GM12878 (cell line): ENCODE measurements around the gene PRIM1. TPM values are rescaled to one million over a fixed set of nuclear protein-coding genes. Genes with fewer than 3 reads are reported as not detected.

Experiments used
- ATAC-seq: fragments of 200-7000 bp; cut with Tn5 transposase; 3 replicates; pipeline ENCODE4 v1.9.1; 2020; ENCODE audit warnings: mild to moderate bottlenecking, moderate library complexity
- BruUV-seq: library from RNA; stranded (reverse); fragments of 400-500 nt; replicated peaks from 2 replicates; lab custom pipeline; 2021; lab: Mats Ljungman, UMichigan
- CTCF ChIA-PET: fragments of 300-600 bp; sonication (Branson Sonifier 250); formaldehyde crosslinking; extraction: SDS; loops from one replicate; lab custom pipeline; 2021; ENCODE audit warnings: inconsistent platforms; lab: Yijun Ruan, JAX
- POLR2A ChIA-PET: fragments of 350-600 bp; formaldehyde crosslinking; extraction: SDS; loops from one replicate; lab custom pipeline; 2021; ENCODE audit warnings: inconsistent platforms; lab: Charles Lee
- RAD21 ChIA-PET: fragments of 300-600 bp; sonication (Branson Sonifier 250); formaldehyde crosslinking; loops from one replicate; lab custom pipeline; 2023; ENCODE audit warnings: antibody characterized with exemption; ENCODE audit not compliant: unreplicated experiment; lab: Charles Lee
- SMC1A ChIA-PET: fragments of 300-600 bp; sonication (Branson Sonifier 250); formaldehyde crosslinking; loops from one replicate; lab custom pipeline; 2023; ENCODE audit not compliant: unreplicated experiment, uncharacterized antibody; lab: Charles Lee
- DNase-seq: peaks from one replicate; pipeline ENCODE4 v3.0.0-alpha.2; 2011; ENCODE audit warnings: low read depth, low spot score
- FAIRE-seq: peaks from 3 replicates; lab custom pipeline; 2011; peaks lifted over from hg19 to GRCh38; lab: Jason Lieb, UNC
- H2AFZ ChIP-seq: 2 replicates; pipeline ENCODE4 v1.6.0; 2011; ENCODE audit warnings: low read depth, low read length, control low read depth; ENCODE audit not compliant: control insufficient read depth
- H3K27ac ChIP-seq: 2 replicates; pipeline ENCODE4 v1.5.1; 2011; ENCODE audit warnings: control low read depth; ENCODE audit not compliant: control insufficient read depth, insufficient read depth
- H3K27me3 ChIP-seq, 2 experiments: replicated peaks in 1 of 2; 2 replicates each; pipeline versions ENCODE4 v1.6.0 to v1.6.1; 2011; ENCODE audit warnings: low read length in 1 of 2; ENCODE audit not compliant: control insufficient read depth in 2 of 2, insufficient read depth in 2 of 2
- H3K36me3 ChIP-seq, 2 experiments: 2 replicates each; pipeline ENCODE4 v1.5.1; 2011; ENCODE audit warnings: low read length in 1 of 2; ENCODE audit not compliant: control insufficient read depth in 2 of 2, insufficient read depth in 2 of 2
- H3K4me1 ChIP-seq: 2 replicates; pipeline ENCODE4 v1.6.1; 2011; ENCODE audit warnings: mild to moderate bottlenecking, low read length, moderate library complexity, mixed read lengths; ENCODE audit not compliant: control insufficient read depth, insufficient read depth
- H3K4me2 ChIP-seq: 2 replicates; pipeline ENCODE4 v1.6.0; 2011; ENCODE audit warnings: control low read depth; ENCODE audit not compliant: control insufficient read depth, insufficient read depth
- H3K4me3 ChIP-seq: fragments of 200-600 bp; sonication (generic); 2 replicates; pipeline ENCODE4 v1.5.1; 2016
- H3K79me2 ChIP-seq: 2 replicates; pipeline ENCODE4 v1.6.0; 2011; ENCODE audit warnings: low read length; ENCODE audit not compliant: control insufficient read depth, insufficient read depth
- H3K9ac ChIP-seq: 2 replicates; pipeline ENCODE4 v1.8.0; 2011; ENCODE audit warnings: low read length, control low read depth, mixed read lengths; ENCODE audit not compliant: control insufficient read depth, insufficient read depth
- H3K9me3 ChIP-seq: replicated peaks from 3 replicates; pipeline ENCODE4 v1.5.1; 2011; ENCODE audit warnings: mild to moderate bottlenecking, low read length; ENCODE audit not compliant: control insufficient read depth, insufficient read depth
- H4K20me1 ChIP-seq: 2 replicates; pipeline ENCODE4 v1.6.0; 2011; ENCODE audit not compliant: control insufficient read depth, insufficient read depth
- ATF7 ChIP-seq: fragments of 450-650 bp; IDR thresholded peaks from 2 replicates; pipeline ENCODE4 v1.6.1; 2016; ENCODE audit warnings: low read depth, mild to moderate bottlenecking
- DPF2 ChIP-seq: fragments of 450-650 bp; IDR thresholded peaks from 2 replicates; pipeline ENCODE4 v1.6.1; 2017; ENCODE audit warnings: mild to moderate bottlenecking
- ESRRA ChIP-seq: IDR thresholded peaks from 2 replicates; pipeline ENCODE4 v1.6.1; 2012; ENCODE audit warnings: mild to moderate bottlenecking, low read length, improper control_type of control experiment
- IKZF2 ChIP-seq, 2 experiments: fragments of 450-650 bp; IDR thresholded peaks; 2 replicates each; pipeline ENCODE4 v1.6.1; 2017; ENCODE audit warnings: mild to moderate bottlenecking in 2 of 2, moderate library complexity in 2 of 2
- KAT2A ChIP-seq: conservative IDR thresholded peaks from 2 replicates; pipeline ENCODE4 v1.6.1; 2011; ENCODE audit warnings: low read depth, low read length; ENCODE audit not compliant: control insufficient read depth
- KDM1A ChIP-seq: fragments of 200-600 bp; sonication (generic); IDR thresholded peaks from 2 replicates; pipeline ENCODE4 v1.6.1; 2016; ENCODE audit warnings: borderline replicate concordance
- NR2C1 ChIP-seq: fragments of 450-650 bp; IDR thresholded peaks from 2 replicates; pipeline ENCODE4 v1.6.1; 2017; ENCODE audit warnings: antibody characterized with exemption, mild to moderate bottlenecking, moderate library complexity
- PAX5 ChIP-seq: IDR thresholded peaks from 2 replicates; pipeline ENCODE4 v1.6.1; 2011; ENCODE audit warnings: low read depth, low read length, borderline replicate concordance
- RCOR1 ChIP-seq: conservative IDR thresholded peaks from 2 replicates; pipeline ENCODE4 v1.6.1; 2012; ENCODE audit warnings: low read depth, low read length, improper control_type of control experiment
- SMARCA5 ChIP-seq: fragments of 450-650 bp; IDR thresholded peaks from 2 replicates; pipeline ENCODE4 v1.6.1; 2017; ENCODE audit warnings: mild to moderate bottlenecking
- SPI1 ChIP-seq: IDR thresholded peaks from 2 replicates; pipeline ENCODE4 v1.6.1; 2011; ENCODE audit warnings: low read depth, mild to moderate bottlenecking, low read length, moderate library complexity, borderline replicate concordance; ENCODE audit not compliant: insufficient read depth
- STAT3 ChIP-seq: IDR thresholded peaks from 2 replicates; pipeline ENCODE4 v1.6.1; 2011; ENCODE audit warnings: low read depth, low read length, improper control_type of control experiment
- ZZZ3 ChIP-seq: IDR thresholded peaks from 2 replicates; pipeline ENCODE4 v1.6.1; 2011; ENCODE audit warnings: low read depth; ENCODE audit not compliant: control insufficient read depth, insufficient read length
- WGBS: methylation state at CpG from one replicate; pipeline ENCODE4 v1.1.6; 2016; ENCODE audit warnings: low lambda C conversion rate; ENCODE audit not compliant: insufficient replicate concordance, insufficient coverage; ENCODE audit errors: missing lambda C conversion rate; 5-methylcytosine and 5-hydroxymethylcytosine counted together
- in situ Hi-C: fragments of 300-500 bp; cut with MboI; formaldehyde crosslinking; loops from 9 replicates; pipeline ENCODE4 v1.14.3; 2018; ENCODE audit warnings: mixed read lengths
- intact Hi-C: fragments of 100-400 bp; cut with micrococcal nuclease; formaldehyde crosslinking; loops from one replicate; pipeline ENCODE4 v1.14.2; 2022; ENCODE audit not compliant: unreplicated experiment
- polyA plus RNA-seq, 11 experiments: library from polyadenylated mRNA; depleted of rRNA in 4 of 11; unstranded in 6 of 11; stranded (reverse) in 5 of 11; fragments of >200 nt; fragmentation: Nextera tagmentation in 4 of 11; fragmentation: Illumina TruSeq in 1 of 11; extraction: Ambion mirVana in 4 of 11; extraction: Trizol in 1 of 11; gene quantifications; 1 replicate in 1 of 11; 2 replicates in 10 of 11; pipeline versions ENCODE4 v1.2.1 to v1.2.3, GENCODE V29; 2011 to 2016; ENCODE audit warnings: inconsistent platforms in 2 of 11, missing spikeins in 2 of 11, low read depth in 1 of 11
- total RNA-seq, 4 experiments: library from RNA; depleted of rRNA in 3 of 4; stranded (reverse); fragments of >200 nt in 3 of 4; fragmentation: Illumina TruSeq in 1 of 4; extraction: Trizol in 1 of 4; gene quantifications; 2 replicates each; pipeline versions ENCODE4 v1.2.1 to v1.2.3, GENCODE V29; 2013 to 2021
- TF ChIP-seq, protein P1 (sequence below): IDR thresholded peaks from 2 replicates; pipeline ENCODE4 v1.6.1; 2011; ENCODE audit warnings: borderline replicate concordance, low read depth, mild to moderate bottlenecking, moderate library complexity, low read length; ENCODE audit not compliant: insufficient read depth, poor library complexity, severe bottlenecking

PRIM1 gene
- total and polyA plus RNA-seq, 10 of the 15 experiments (the other 5 are each of a cell fraction or from before 2014, with no cell fraction given) = 27.1 to 70.6 (median 55.7) TPM

DNA sequence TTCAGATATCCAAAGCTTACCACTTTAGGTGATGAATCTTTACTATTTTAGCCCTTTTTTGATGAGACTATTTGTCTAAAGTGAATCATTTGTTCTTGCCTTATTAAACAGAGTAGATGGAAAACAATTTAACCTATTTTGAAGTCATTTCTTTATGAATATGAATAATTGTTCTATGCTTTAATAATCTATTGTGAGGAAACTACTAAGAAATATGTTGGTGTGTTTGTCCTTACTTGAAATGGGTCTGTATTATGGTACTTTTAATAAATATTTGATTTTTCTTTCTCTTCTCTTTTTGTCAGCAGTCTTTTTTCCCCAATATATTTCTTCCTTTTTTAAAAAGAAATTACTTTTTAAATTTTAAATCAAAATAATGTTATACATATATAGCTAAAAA is 35.4 kb upstream of the PRIM1 start:
- FAIRE-seq = no peak
- Histone ChIP-seq H3K9me3 (no peaks in the 10 kb centered on the region), H3K36me3 (no peaks in the 10 kb centered on the region), H3K4me3 (no peak overlapping the region), H3K4me2 (no peak overlapping the region), H3K79me2 (no peaks in the 10 kb centered on the region), H3K27ac (no peak overlapping the region), H3K4me1 (no peaks in the 10 kb centered on the region), H3K27me3 (no peaks in the 10 kb centered on the region; a peak in 1 of 4 replicates), H3K9ac (no peak overlapping the region), H2AFZ (no peak overlapping the region), H4K20me1 (no peaks in the 10 kb centered on the region)
- intact Hi-C loops (no loop called here), in situ Hi-C loops (no loop called here)
- ATAC-seq = no peak
- ChIA-PET CTCF (interaction anchor here (1.0 kb wide), 1 partner anchor 200 kb away, joined by 3 read pairs; no protein-coding TSS in a partner anchor), RAD21 (interaction anchor here (0.6 kb wide), 1 partner anchor 54 kb away, joined by 3 read pairs; no protein-coding TSS in a partner anchor), SMC1A (interaction anchor here (0.8 kb wide), 1 partner anchor 11 kb away, joined by 3 read pairs; no protein-coding TSS in a partner anchor), POLR2A (no interaction called here)
- TF ChIP-seq ATF7 = no peak
- no peak for TF ChIP-seq IKZF2 (IDR thresholded peaks at IDR 0.05)
- TF ChIP-seq SPI1 = no peak
- no peak for TF ChIP-seq KAT2A
- DNase-seq = no peak
- no TSS peak for BruUV-seq

DNA sequence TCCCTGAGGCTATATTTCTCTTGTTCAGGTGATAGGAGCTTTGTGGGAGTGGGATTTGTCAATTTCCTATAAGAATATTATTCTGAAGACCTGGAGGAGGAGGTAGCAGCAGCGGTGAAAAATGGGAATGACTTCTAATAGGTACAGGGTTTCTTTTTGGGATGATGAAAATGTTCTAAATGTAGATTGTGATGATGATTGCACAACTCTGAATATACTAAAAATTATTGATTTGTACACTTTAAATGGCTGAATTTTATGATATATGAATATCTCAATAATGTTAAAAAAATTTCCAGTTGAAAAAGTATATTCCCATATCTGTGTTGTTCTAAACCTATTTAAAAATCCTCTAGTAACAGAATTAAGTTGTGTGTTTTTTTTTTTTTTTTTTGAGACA is 33.8 kb upstream of the PRIM1 start:
- FAIRE-seq (no peak), ATAC-seq (no peak), DNase-seq (no peak)
- Histone ChIP-seq H3K4me2 (no peak overlapping the region), H3K27ac (no peak overlapping the region), H3K4me3 (no peak overlapping the region), H3K79me2 (no peaks in the 10 kb centered on the region), H2AFZ (no peak overlapping the region), H4K20me1 (no peaks in the 10 kb centered on the region), H3K36me3 (no peaks in the 10 kb centered on the region), H3K9ac (no peak overlapping the region), H3K9me3 (no peaks in the 10 kb centered on the region), H3K4me1 (no peaks in the 10 kb centered on the region), H3K27me3 (no peaks in the 10 kb centered on the region; a peak in 1 of 4 replicates)
- ChIA-PET SMC1A (no interaction called here), CTCF (no interaction called here), POLR2A (no interaction called here), RAD21 (no interaction called here)
- BruUV-seq = no TSS peak
- in situ Hi-C loops (no loop called here), intact Hi-C loops (no loop called here)
- WGBS = 81% methylated on average over 1 of the region's 1 CpG
- no peak for TF ChIP-seq RCOR1
- TF ChIP-seq ESRRA = no peak
- TF ChIP-seq, protein P1, sequence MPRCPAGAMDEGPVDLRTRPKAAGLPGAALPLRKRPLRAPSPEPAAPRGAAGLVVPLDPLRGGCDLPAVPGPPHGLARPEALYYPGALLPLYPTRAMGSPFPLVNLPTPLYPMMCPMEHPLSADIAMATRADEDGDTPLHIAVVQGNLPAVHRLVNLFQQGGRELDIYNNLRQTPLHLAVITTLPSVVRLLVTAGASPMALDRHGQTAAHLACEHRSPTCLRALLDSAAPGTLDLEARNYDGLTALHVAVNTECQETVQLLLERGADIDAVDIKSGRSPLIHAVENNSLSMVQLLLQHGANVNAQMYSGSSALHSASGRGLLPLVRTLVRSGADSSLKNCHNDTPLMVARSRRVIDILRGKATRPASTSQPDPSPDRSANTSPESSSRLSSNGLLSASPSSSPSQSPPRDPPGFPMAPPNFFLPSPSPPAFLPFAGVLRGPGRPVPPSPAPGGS = no peak
- TF ChIP-seq STAT3 = no peak
- no peak for TF ChIP-seq ZZZ3
- no peak for TF ChIP-seq PAX5
- TF ChIP-seq SMARCA5 = no peak
- no peak for TF ChIP-seq NR2C1
- no peak for TF ChIP-seq KDM1A
- TF ChIP-seq DPF2 = no peak
